ENCODE results near the gene CACNA1F. TPM values are rescaled to one million over a fixed set of nuclear protein-coding genes. Genes with fewer than 3 reads are reported as not detected.

Gene CACNA1F
- total and polyA plus RNA-seq, 2 experiments from 2014 or later, result not detected

- H3K36me3 ChIP-seq (ENCODE audit: low read depth), result no peaks in the 10 kb centered on the region
- in situ Hi-C loops (cut with MboI), result no loop called here
- no peak overlapping the region for H3K4me3 ChIP-seq
- H4K20me1 ChIP-seq (ENCODE audit: insufficient read depth), result no peaks in the 10 kb centered on the region
- TF ChIP-seq EZH2phosphoT487 (IDR thresholded peaks at IDR 0.05; ENCODE audit: insufficient read depth, low read depth) (no peak), EZH2 (IDR thresholded peaks at IDR 0.05; ENCODE audit: insufficient read depth, poor library complexity, severe bottlenecking) (no peak)
- H3K4me1 ChIP-seq (ENCODE audit: insufficient read depth), result no peaks in the 10 kb centered on the region
- H3K9ac ChIP-seq, result no peak overlapping the region
- no peaks in the 10 kb centered on the region for H3K9me3 ChIP-seq (ENCODE audit: low read depth)
- H3K9me2 ChIP-seq (ENCODE audit: insufficient read depth), result no peaks in the 10 kb centered on the region
- 89 to 100% methylated on average over 3 to 11 of the region's 17 CpGs for WGBS, 2 experiments (ENCODE audit: low coverage in 1 of 2, low lambda C conversion rate in 2 of 2, missing lambda C conversion rate in 2 of 2)
- no peaks in the 10 kb centered on the region for H3K27me3 ChIP-seq (replicated peaks; ENCODE audit: insufficient read depth)
- no peak overlapping the region for H3K4me2 ChIP-seq (ENCODE audit: unreplicated experiment)
- DNase-seq, result no peak
- H3K79me2 ChIP-seq (ENCODE audit: insufficient read depth), result no peaks in the 10 kb centered on the region
- no peaks in the 10 kb centered on the region for H3F3A ChIP-seq (ENCODE audit: insufficient read depth)
- no peak overlapping the region for H2AFZ ChIP-seq
- no peak overlapping the region for H3K27ac ChIP-seq
Measured at GRCh38 chrX:49228185-49228584, 5.0 kb downstream of the CACNA1F start.

- no peak for TF ChIP-seq EZH2phosphoT487 (IDR thresholded peaks at IDR 0.05; ENCODE audit: insufficient read depth, low read depth)
- TF ChIP-seq EZH2 (IDR thresholded peaks at IDR 0.05; ENCODE audit: insufficient read depth, poor library complexity, severe bottlenecking), result no peak
- H3K36me3 ChIP-seq (ENCODE audit: low read depth), result no peaks in the 10 kb centered on the region
Measured at GRCh38 chrX:49227726-49228125, 5.4 kb downstream of the CACNA1F start.

GRCh38 chrX:49226946-49227345, 6.2 kb downstream of the CACNA1F start:
- Histone ChIP-seq H3K36me3 (ENCODE audit: low read depth) (no peaks in the 10 kb centered on the region), H3K4me3 (no peak overlapping the region), H3F3A (ENCODE audit: insufficient read depth) (no peaks in the 10 kb centered on the region), H3K9me2 (ENCODE audit: insufficient read depth) (no peaks in the 10 kb centered on the region), H2AFZ (no peak overlapping the region), H3K27me3 (replicated peaks; ENCODE audit: insufficient read depth) (no peaks in the 10 kb centered on the region), H3K4me1 (ENCODE audit: insufficient read depth) (no peaks in the 10 kb centered on the region), H3K27ac (no peak overlapping the region), H3K4me2 (ENCODE audit: unreplicated experiment) (no peak overlapping the region), H3K79me2 (ENCODE audit: insufficient read depth) (no peaks in the 10 kb centered on the region), H3K9ac (no peak overlapping the region), H3K9me3 (ENCODE audit: low read depth) (no peaks in the 10 kb centered on the region), H4K20me1 (ENCODE audit: insufficient read depth) (no peaks in the 10 kb centered on the region)
- DNase-seq, result no peak
- WGBS, 2 experiments (ENCODE audit: low coverage in 1 of 2, low lambda C conversion rate in 2 of 2, missing lambda C conversion rate in 2 of 2), result 88 to 98% methylated on average over 8 of the region's 9 CpGs
- in situ Hi-C loops (cut with MboI), result no loop called here
- TF ChIP-seq EZH2phosphoT487 (IDR thresholded peaks at IDR 0.05; ENCODE audit: insufficient read depth, low read depth), result no peak
- TF ChIP-seq EZH2 (IDR thresholded peaks at IDR 0.05; ENCODE audit: insufficient read depth, poor library complexity, severe bottlenecking), result no peak

More at GRCh38 chrX:49227726-49228125, 5.4 kb downstream of the CACNA1F start:
- H3K9ac ChIP-seq, result no peak overlapping the region
- H3K9me3 ChIP-seq (ENCODE audit: low read depth), result no peaks in the 10 kb centered on the region
- no peak overlapping the region for H3K4me3 ChIP-seq
- no peak for DNase-seq
- H3K27ac ChIP-seq, result no peak overlapping the region
- H3F3A ChIP-seq (ENCODE audit: insufficient read depth), result no peaks in the 10 kb centered on the region
- H3K4me2 ChIP-seq (ENCODE audit: unreplicated experiment), result no peak overlapping the region
- in situ Hi-C loops (cut with MboI), result no loop called here
- no peaks in the 10 kb centered on the region for H3K4me1 ChIP-seq (ENCODE audit: insufficient read depth)
- H3K79me2 ChIP-seq (ENCODE audit: insufficient read depth), result no peaks in the 10 kb centered on the region
- H2AFZ ChIP-seq, result no peak overlapping the region
- H3K9me2 ChIP-seq (ENCODE audit: insufficient read depth), result no peaks in the 10 kb centered on the region
- 86% methylated on average over 2 of the region's 2 CpGs; no CpG with 5 or more reads in 1 of the 2 experiments for WGBS, 2 experiments (ENCODE audit: low coverage in 1 of 2, low lambda C conversion rate in 2 of 2, missing lambda C conversion rate in 2 of 2)
- no peaks in the 10 kb centered on the region for H3K27me3 ChIP-seq (replicated peaks; ENCODE audit: insufficient read depth)
- no peaks in the 10 kb centered on the region for H4K20me1 ChIP-seq (ENCODE audit: insufficient read depth)

- Histone ChIP-seq H3K27me3 (replicated peaks; ENCODE audit: insufficient read depth) (no peaks in the 10 kb centered on the region), H4K20me1 (ENCODE audit: insufficient read depth) (no peaks in the 10 kb centered on the region), H3F3A (ENCODE audit: insufficient read depth) (no peaks in the 10 kb centered on the region), H3K9ac (no peak overlapping the region), H3K4me3 (no peak overlapping the region), H3K4me1 (ENCODE audit: insufficient read depth) (no peaks in the 10 kb centered on the region), H3K9me3 (ENCODE audit: low read depth) (no peaks in the 10 kb centered on the region), H3K79me2 (ENCODE audit: insufficient read depth) (no peaks in the 10 kb centered on the region), H3K4me2 (ENCODE audit: unreplicated experiment) (no peak overlapping the region), H3K36me3 (ENCODE audit: low read depth) (no peaks in the 10 kb centered on the region), H2AFZ (no peak overlapping the region), H3K27ac (no peak overlapping the region), H3K9me2 (ENCODE audit: insufficient read depth) (no peaks in the 10 kb centered on the region)
- 66 to 71% methylated on average over 5 to 10 of the region's 14 CpGs for WGBS, 2 experiments (ENCODE audit: low coverage in 1 of 2, low lambda C conversion rate in 2 of 2, missing lambda C conversion rate in 2 of 2)
- no peak for DNase-seq
- TF ChIP-seq EZH2phosphoT487 (IDR thresholded peaks at IDR 0.05; ENCODE audit: insufficient read depth, low read depth), result no peak
- TF ChIP-seq EZH2 (IDR thresholded peaks at IDR 0.05; ENCODE audit: insufficient read depth, poor library complexity, severe bottlenecking), result no peak
- in situ Hi-C loops (cut with MboI), result no loop called here
Measured at GRCh38 chrX:49225858-49226257, 7.3 kb downstream of the CACNA1F start.

GRCh38 chrX:49221868-49222267, 11.3 kb downstream of the CACNA1F start:
- H3K9me3 ChIP-seq (ENCODE audit: low read depth), result no peaks in the 10 kb centered on the region

More at GRCh38 chrX:49221868-49222267, 11.3 kb downstream of the CACNA1F start:
- H3K4me2 ChIP-seq (ENCODE audit: unreplicated experiment), result no peak overlapping the region
- no peaks in the 10 kb centered on the region for H3F3A ChIP-seq (ENCODE audit: insufficient read depth)
- no peaks in the 10 kb centered on the region for H3K79me2 ChIP-seq (ENCODE audit: insufficient read depth)
- no peaks in the 10 kb centered on the region for H3K9me2 ChIP-seq (ENCODE audit: insufficient read depth)
- H3K27ac ChIP-seq, result no peak overlapping the region
- TF ChIP-seq EZH2 (IDR thresholded peaks at IDR 0.05; ENCODE audit: insufficient read depth, poor library complexity, severe bottlenecking) (no peak), EZH2phosphoT487 (IDR thresholded peaks at IDR 0.05; ENCODE audit: insufficient read depth, low read depth) (no peak)
- H3K36me3 ChIP-seq (ENCODE audit: low read depth), result no peaks in the 10 kb centered on the region
- no peak overlapping the region for H3K4me3 ChIP-seq
- H3K9ac ChIP-seq, result no peak overlapping the region
- DNase-seq, result no peak
- no peaks in the 10 kb centered on the region for H3K27me3 ChIP-seq (replicated peaks; ENCODE audit: insufficient read depth)
- H2AFZ ChIP-seq, result no peak overlapping the region
- no peaks in the 10 kb centered on the region for H3K4me1 ChIP-seq (ENCODE audit: insufficient read depth)
- no peaks in the 10 kb centered on the region for H4K20me1 ChIP-seq (ENCODE audit: insufficient read depth)
- 67 to 90% methylated on average over 2 of the region's 2 CpGs for WGBS, 2 experiments (ENCODE audit: low coverage in 1 of 2, low lambda C conversion rate in 2 of 2, missing lambda C conversion rate in 2 of 2)
- in situ Hi-C loops (cut with MboI), result no loop called here

Data from GM23248 (cell line).